ENCODE results near the gene MTHFSD.

Gene MTHFSD

GRCh38 chr16:86512860-86513470 lies 42.1 kb downstream of the MTHFSD start:
- no peak for DNase-seq

GRCh38 chr16:86512301-86512859 lies 42.7 kb downstream of the MTHFSD start:
- DNase-seq = no peak

- no peak for DNase-seq
Measured at GRCh38 chr16:86511317-86512161, 43.5 kb downstream of the MTHFSD start.

GRCh38 chr16:86510465-86511261 lies 44.4 kb downstream of the MTHFSD start, which contains the start of gene FOXF1:
FOXF1 (plus strand) TSS chr16:86510527; CDS start chr16:86510570, 43 bp downstream.
- DNase-seq = no peak

GRCh38 chr16:86509759-86510464 lies 45.1 kb downstream of the MTHFSD start:
- DNase-seq = no peak

DNA sequence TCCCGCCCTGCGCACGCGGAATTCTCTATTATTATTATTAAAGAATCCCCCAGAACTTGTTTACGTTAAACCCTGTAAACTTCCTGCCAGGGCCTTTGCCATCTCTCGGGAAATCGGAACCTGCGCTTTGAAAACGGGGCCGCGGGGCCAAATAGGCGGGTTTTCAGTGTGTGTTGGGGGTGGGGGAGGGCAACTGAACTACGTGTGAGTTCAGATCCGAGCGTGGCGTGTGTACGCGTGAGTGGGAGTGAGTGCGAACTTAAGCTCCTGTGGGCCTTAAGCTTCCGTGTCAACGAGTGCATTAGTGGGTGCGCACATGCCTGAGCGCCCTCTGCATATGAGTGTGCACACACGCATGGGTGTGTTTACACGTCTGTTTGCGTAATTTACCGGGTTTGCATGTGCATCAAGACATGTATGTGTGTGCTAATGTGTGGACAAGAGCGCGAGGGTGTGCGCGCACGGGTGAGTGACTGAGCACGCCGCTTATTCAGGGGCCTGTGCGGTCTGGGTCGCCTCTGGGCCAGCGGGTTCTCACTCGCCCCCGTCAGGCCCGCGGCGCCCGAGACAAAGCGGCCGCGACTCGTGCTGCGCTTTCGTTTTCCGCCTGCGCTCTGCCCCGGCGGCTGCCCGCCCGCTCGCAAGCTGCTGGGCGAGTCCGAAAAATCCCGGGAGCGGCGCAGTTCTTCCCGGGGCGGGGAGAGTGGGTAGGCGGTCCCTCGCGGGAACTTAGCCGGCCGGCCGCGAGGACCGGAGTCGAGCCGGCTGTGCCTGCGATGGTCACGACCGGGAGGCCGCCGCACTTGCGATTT lies 45.9 kb downstream of the MTHFSD start:
- no peak for DNase-seq

GRCh38 chr16:86508028-86508946 lies 46.7 kb downstream of the MTHFSD start:
- no peak for DNase-seq

DNA sequence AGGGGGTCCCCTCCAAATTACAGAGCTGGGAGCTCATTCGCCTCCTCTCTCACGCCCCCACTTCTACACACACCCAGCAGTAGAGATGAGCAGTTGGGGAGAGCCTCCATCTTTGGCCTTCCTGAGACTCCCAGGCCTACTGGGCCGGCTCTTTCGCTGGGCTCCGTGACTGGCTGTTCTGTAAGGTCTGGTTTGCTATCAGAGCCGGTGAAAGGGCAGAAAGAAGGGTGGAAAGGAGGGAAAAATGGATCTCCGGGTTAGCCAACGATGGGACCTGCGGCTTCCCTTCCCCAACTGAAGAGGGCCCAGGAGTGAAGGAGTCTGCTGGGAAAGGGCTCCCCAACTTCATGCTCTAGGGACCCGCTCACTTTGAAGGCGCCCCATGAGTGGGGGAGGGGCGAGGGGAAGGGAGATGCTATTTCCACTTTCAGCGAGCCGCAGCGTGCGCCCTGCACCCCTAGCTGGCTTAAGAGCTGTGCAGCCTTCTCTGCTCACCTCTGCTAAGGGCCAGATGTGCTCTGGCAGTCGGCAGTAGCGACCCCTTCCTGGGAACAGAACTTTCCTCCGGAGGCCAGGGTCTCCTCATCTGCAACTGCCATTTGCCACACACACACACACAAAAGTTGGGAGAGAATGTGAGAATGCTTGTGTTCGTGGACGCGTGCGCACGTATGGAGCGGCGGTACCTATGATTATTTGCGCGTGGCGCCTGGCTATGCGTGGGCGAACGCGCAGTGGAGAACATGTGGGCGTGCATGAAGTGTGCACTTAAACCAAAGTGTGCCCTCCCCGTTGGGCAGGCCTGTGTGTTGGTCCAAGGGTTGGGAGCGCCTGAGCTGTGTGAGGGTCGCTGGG lies 47.6 kb downstream of the MTHFSD start:
- no peak for DNase-seq

GRCh38 chr16:86505899-86506864 lies 48.9 kb downstream of the MTHFSD start:
- no peak for DNase-seq

GRCh38 chr16:86505185-86505898 lies 49.7 kb downstream of the MTHFSD start:
- no peak for DNase-seq

GRCh38 chr16:86504315-86505184 lies 50.5 kb downstream of the MTHFSD start:
- no peak for DNase-seq

DNA sequence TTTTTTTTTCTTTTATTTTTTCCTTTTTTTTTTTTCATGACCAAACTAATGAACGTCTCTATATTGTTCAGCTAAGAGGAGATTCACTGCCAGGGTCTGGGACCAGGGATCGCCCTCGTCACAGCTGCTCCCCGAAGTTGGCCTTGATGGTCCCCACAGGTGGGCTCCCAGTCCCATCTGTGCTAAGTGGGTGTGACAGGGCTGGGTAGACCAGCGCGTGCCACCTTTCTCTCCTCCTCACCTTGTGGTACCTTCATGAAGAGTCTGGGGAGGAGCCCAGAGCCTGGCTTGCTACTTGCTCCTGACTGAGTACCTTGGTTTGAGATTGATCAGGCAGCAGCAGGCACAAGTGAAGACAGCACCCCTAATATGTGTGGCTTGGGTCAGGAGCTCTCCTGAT lies 51.2 kb downstream of the MTHFSD start:
- no peak for DNase-seq

DNA sequence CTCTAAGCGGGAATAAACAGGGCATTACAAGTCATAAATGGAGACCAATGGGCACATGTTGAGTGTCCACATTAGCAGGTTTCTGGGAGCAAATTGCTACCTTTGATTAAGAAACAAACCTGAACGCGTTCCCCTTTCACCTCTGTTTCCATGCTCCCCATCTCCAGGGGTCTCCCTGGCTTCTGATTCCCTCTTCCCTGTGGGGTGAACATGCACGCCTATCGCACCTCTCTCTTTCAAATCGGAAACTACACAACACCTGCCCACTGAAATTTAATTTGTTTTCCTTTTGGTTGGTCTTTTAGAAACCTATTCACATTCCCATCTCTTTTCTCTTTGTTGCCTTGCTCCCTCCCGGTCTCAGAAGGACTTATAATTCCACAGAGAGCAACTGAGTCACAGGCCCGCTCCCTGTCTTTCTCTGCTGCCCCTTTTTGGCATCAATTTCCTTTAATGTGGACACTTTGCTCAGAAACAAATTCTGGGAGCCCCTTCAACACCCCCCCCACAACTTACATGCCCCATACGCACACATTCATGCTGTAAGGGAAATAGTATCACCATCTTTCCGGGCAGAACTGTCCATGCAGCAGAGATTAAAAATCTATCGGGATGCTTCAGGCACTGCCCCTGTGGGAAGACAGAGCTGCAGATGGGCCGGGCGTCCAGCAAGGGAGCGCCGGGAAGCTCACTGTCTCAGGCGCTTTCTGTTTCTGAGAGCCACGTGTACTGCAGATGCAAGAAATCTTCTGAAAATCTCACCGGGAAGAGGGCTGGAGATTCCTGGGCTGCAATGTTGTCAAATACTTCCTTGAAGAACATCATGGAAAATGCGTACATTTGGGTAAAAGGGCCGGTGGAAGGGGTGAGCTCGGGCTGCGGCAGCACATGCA lies 51.9 kb downstream of the MTHFSD start:
- DNase-seq = no peak

DNA sequence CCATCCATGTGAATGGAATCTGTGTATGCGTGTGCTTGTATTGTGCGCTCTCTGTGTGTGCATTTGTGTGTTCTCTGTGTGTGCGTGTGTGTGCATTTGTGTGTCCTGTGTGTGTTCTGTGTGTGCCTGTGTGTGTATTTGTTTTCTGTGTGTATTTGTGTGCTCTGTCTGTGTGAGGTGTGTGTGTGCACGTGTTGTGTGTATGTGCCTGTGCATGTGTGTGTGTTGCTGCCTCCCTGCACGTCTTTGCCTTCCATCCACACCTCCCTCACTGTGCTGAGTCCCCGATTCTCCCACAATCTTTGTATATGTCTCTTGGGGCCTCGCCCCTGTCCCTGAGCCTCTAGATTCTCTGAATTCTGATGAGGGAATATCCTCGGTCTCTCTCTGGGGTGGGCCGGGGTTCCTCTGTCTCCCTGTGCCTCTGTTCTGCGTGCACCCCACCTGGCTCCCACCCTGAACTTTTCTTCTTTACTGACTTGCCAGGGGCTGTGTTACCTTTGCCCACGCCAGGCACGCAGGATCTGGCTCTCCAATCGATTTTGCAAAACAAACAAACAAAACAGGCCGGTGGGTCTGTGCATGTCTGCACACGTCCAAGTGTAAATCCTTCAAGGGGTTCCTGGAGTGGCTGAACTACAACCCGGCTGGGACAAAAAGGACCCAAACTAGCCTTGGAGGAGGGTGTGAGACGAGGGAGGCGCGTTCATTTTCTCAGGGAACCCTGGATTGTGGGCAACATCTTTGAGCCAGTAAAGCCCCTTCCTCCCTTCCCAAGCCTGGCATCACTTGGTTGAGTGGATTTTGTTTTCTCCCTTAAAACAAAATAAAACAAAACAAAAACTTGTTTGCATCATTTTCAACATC lies 52.8 kb downstream of the MTHFSD start:
- no peak for DNase-seq

Data from hippocampal formation (tissue), 2 donors.